ENCODE measurements around the gene ST3GAL6. TPM values are rescaled to one million over a fixed set of nuclear protein-coding genes. Genes with fewer than 3 reads are reported as not detected.

Gene ST3GAL6
- polyA plus RNA-seq, 1 donor from 2014 or later: 3.7 TPM

GRCh38 chr3:98811048-98811447, 47.9 kb downstream of the ST3GAL6 start:
- no peak overlapping the region for H3K4me2 ChIP-seq (ENCODE audit: low read length)
- H3K9me3 ChIP-seq (ENCODE audit: low read length): no peaks in the 10 kb centered on the region

GRCh38 chr3:98812851-98813374, 49.8 kb downstream of the ST3GAL6 start:
- Histone ChIP-seq H3K9me3 (ENCODE audit: low read length) (no peaks in the 10 kb centered on the region), H3K9me2 (ENCODE audit: insufficient read depth, low read length) (no peaks in the 10 kb centered on the region), H3K36me3 (ENCODE audit: insufficient read depth, low read length) (no peaks in the 10 kb centered on the region), H3K4me3 (ENCODE audit: low read length) (no peak overlapping the region), H3K4me2 (ENCODE audit: low read length) (no peak overlapping the region), H3K9ac (ENCODE audit: low read length) (no peak overlapping the region), H3K27me3 (ENCODE audit: insufficient read depth, low read depth, low read length) (no peaks in the 10 kb centered on the region), H3K27ac (ENCODE audit: low read length) (no peak overlapping the region), H3F3A (ENCODE audit: insufficient read depth, low read length, poor library complexity, severe bottlenecking) (no peaks in the 10 kb centered on the region), H4K20me1 (ENCODE audit: insufficient read depth) (no peaks in the 10 kb centered on the region), H3K79me2 (replicated peaks; ENCODE audit: insufficient read depth, low read length) (no peaks in the 10 kb centered on the region), H2AFZ (ENCODE audit: low read depth, low read length) (no peak overlapping the region)
- no peak for TF ChIP-seq TAF1 (IDR thresholded peaks at IDR 0.05; ENCODE audit: low read depth)
- no peak for TF ChIP-seq POLR2AphosphoS5 (IDR thresholded peaks at IDR 0.05)
- TF ChIP-seq SMC3 (conservative IDR thresholded peaks at IDR 0.05; ENCODE audit: poor library complexity): peak; percentile 73
- no peak for TF ChIP-seq EP300 (conservative IDR thresholded peaks at IDR 0.05; ENCODE audit: poor library complexity, severe bottlenecking)
- no peak for TF ChIP-seq MXI1 (conservative IDR thresholded peaks at IDR 0.05; ENCODE audit: poor library complexity, severe bottlenecking)
- TF ChIP-seq, protein P1, sequence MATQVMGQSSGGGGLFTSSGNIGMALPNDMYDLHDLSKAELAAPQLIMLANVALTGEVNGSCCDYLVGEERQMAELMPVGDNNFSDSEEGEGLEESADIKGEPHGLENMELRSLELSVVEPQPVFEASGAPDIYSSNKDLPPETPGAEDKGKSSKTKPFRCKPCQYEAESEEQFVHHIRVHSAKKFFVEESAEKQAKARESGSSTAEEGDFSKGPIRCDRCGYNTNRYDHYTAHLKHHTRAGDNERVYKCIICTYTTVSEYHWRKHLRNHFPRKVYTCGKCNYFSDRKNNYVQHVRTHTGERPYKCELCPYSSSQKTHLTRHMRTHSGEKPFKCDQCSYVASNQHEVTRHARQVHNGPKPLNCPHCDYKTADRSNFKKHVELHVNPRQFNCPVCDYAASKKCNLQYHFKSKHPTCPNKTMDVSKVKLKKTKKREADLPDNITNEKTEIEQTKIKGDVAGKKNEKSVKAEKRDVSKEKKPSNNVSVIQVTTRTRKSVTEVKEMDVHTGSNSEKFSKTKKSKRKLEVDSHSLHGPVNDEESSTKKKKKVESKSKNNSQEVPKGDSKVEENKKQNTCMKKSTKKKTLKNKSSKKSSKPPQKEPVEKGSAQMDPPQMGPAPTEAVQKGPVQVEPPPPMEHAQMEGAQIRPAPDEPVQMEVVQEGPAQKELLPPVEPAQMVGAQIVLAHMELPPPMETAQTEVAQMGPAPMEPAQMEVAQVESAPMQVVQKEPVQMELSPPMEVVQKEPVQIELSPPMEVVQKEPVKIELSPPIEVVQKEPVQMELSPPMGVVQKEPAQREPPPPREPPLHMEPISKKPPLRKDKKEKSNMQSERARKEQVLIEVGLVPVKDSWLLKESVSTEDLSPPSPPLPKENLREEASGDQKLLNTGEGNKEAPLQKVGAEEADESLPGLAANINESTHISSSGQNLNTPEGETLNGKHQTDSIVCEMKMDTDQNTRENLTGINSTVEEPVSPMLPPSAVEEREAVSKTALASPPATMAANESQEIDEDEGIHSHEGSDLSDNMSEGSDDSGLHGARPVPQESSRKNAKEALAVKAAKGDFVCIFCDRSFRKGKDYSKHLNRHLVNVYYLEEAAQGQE (IDR thresholded peaks at IDR 0.05; ENCODE audit: borderline replicate concordance): no peak
- peak; percentile 77 for TF ChIP-seq RAD21 (conservative IDR thresholded peaks at IDR 0.05)
- TF ChIP-seq CTCF (IDR thresholded peaks at IDR 0.05; ENCODE audit: poor library complexity, severe bottlenecking): peak; percentile 73
- TF ChIP-seq EZH2 (IDR thresholded peaks at IDR 0.05; ENCODE audit: borderline replicate concordance, insufficient read depth, low read length, poor library complexity, severe bottlenecking): no peak

More at GRCh38 chr3:98811048-98811447, 47.9 kb downstream of the ST3GAL6 start:
- no peak overlapping the region for H3K27ac ChIP-seq (ENCODE audit: low read length)
- no peaks in the 10 kb centered on the region for H3K79me2 ChIP-seq (replicated peaks; ENCODE audit: insufficient read depth, low read length)
- H3K27me3 ChIP-seq (ENCODE audit: insufficient read depth, low read depth, low read length): no peaks in the 10 kb centered on the region
- no peak overlapping the region for H3K9ac ChIP-seq (ENCODE audit: low read length)
- no peaks in the 10 kb centered on the region for H4K20me1 ChIP-seq (ENCODE audit: insufficient read depth)
- no peaks in the 10 kb centered on the region for H3K36me3 ChIP-seq (ENCODE audit: insufficient read depth, low read length)
- no peaks in the 10 kb centered on the region for H3K9me2 ChIP-seq (ENCODE audit: insufficient read depth, low read length)
- no peak overlapping the region for H3K4me3 ChIP-seq (ENCODE audit: low read length)
- H3F3A ChIP-seq (ENCODE audit: insufficient read depth, low read length, poor library complexity, severe bottlenecking): no peaks in the 10 kb centered on the region
- TF ChIP-seq CTCF (IDR thresholded peaks at IDR 0.05; ENCODE audit: poor library complexity, severe bottlenecking) (no peak), POLR2AphosphoS5 (IDR thresholded peaks at IDR 0.05) (no peak), SMC3 (conservative IDR thresholded peaks at IDR 0.05; ENCODE audit: poor library complexity) (no peak), EZH2 (IDR thresholded peaks at IDR 0.05; ENCODE audit: borderline replicate concordance, insufficient read depth, low read length, poor library complexity, severe bottlenecking) (no peak)
- TF ChIP-seq, protein P1 (IDR thresholded peaks at IDR 0.05; ENCODE audit: borderline replicate concordance): no peak
- H2AFZ ChIP-seq (ENCODE audit: low read depth, low read length): no peak overlapping the region
